OCI-LY3 (cell line): Measurements from ENCODE around the gene MS4A14.

Source experiments
- H2AFZ ChIP-seq: fragments of 200-600, 300-600 bp; shearing (Covaris generic); 2 replicates; pipeline ENCODE4 v1.6.0; 2014; ENCODE audit warnings: antibody characterized with exemption, low read depth, low read length
- H3K27ac ChIP-seq: fragments of 200-600, 300-600 bp; sonication (generic); 2 replicates; pipeline ENCODE4 v1.5.1; 2014; ENCODE audit warnings: mild to moderate bottlenecking, low read length, moderate library complexity, mixed read lengths
- H3K27me3 ChIP-seq: fragments of 200-600, 300-600 bp; sonication (generic); 2 replicates; pipeline ENCODE4 v1.6.1; 2014; ENCODE audit warnings: low read depth, low read length, mixed read lengths
- H3K36me3 ChIP-seq: fragments of 200-600, 300-600 bp; sonication (generic); replicated peaks from 2 replicates; pipeline ENCODE3; 2014; ENCODE audit warnings: low read depth, low read length, mixed read lengths
- H3K4me1 ChIP-seq: fragments of 300-600, 200-600 bp; sonication (generic); 2 replicates; pipeline ENCODE4 v1.6.1; 2014; ENCODE audit warnings: low read length, mixed read lengths
- H3K4me2 ChIP-seq: fragments of 200-600, 300-600 bp; sonication (generic); 2 replicates; pipeline ENCODE4 v1.6.1; 2014; ENCODE audit warnings: low read length, mixed read lengths
- H3K4me3 ChIP-seq: fragments of 300-600, 200-600 bp; sonication (generic); 2 replicates; pipeline ENCODE4 v1.5.1; 2014; ENCODE audit warnings: antibody characterized with exemption, mild to moderate bottlenecking, low read length, moderate library complexity
- H3K79me2 ChIP-seq: fragments of 300-600, 200-600 bp; shearing (Covaris generic); 2 replicates; pipeline ENCODE4 v1.6.1; 2014; ENCODE audit warnings: mild to moderate bottlenecking, low read length, mixed read lengths
- H3K9ac ChIP-seq: fragments of 300-600, 200-600 bp; shearing (Covaris generic); 2 replicates; pipeline ENCODE4 v1.6.0; 2014; ENCODE audit warnings: mild to moderate bottlenecking, low read length, moderate library complexity
- H3K9me3 ChIP-seq: fragments of 200-600, 300-600 bp; shearing (Covaris generic); 2 replicates; pipeline ENCODE4 v1.6.1; 2014; ENCODE audit warnings: low read length, mixed read lengths; ENCODE audit not compliant: insufficient read depth
- H4K20me1 ChIP-seq: fragments of 200-600, 300-600 bp; sonication (generic); 2 replicates; pipeline ENCODE4 v1.6.1; 2016; ENCODE audit warnings: low read length, mixed read lengths; ENCODE audit not compliant: insufficient read depth
- EZH2phosphoT487 ChIP-seq: fragments of 200-600 bp; shearing (Covaris generic); IDR thresholded peaks from 2 replicates; pipeline ENCODE4 v1.6.1; 2018; ENCODE audit warnings: antibody characterized with exemption, mixed run types, low read depth
- TF ChIP-seq, protein P1 (sequence below): fragments of 200-600, 300-600 bp; sonication (generic); IDR thresholded peaks from 2 replicates; pipeline ENCODE4 v1.5.1; 2014; ENCODE audit warnings: antibody characterized with exemption, low read length, low read depth

MS4A14 gene

GRCh38 chr11:60372767-60373166 lies 23.5 kb upstream of the MS4A14 start:
- Histone ChIP-seq H3K36me3 (peaks cover 42% of the 10 kb centered on the region), H3K9me3 (peaks cover 39% of the 10 kb centered on the region; the same call in 1 of the 2 replicates), H3K9ac (no peak overlapping the region), H3K27ac (no peak overlapping the region), H3K4me3 (no peak overlapping the region), H3K4me2 (no peak overlapping the region), H4K20me1 (no peaks in the 10 kb centered on the region), H3K4me1 (peaks cover 12% of the 10 kb centered on the region), H2AFZ (no peak overlapping the region), H3K27me3 (no peaks in the 10 kb centered on the region), H3K79me2 (no peaks in the 10 kb centered on the region)
- TF ChIP-seq, protein P1, sequence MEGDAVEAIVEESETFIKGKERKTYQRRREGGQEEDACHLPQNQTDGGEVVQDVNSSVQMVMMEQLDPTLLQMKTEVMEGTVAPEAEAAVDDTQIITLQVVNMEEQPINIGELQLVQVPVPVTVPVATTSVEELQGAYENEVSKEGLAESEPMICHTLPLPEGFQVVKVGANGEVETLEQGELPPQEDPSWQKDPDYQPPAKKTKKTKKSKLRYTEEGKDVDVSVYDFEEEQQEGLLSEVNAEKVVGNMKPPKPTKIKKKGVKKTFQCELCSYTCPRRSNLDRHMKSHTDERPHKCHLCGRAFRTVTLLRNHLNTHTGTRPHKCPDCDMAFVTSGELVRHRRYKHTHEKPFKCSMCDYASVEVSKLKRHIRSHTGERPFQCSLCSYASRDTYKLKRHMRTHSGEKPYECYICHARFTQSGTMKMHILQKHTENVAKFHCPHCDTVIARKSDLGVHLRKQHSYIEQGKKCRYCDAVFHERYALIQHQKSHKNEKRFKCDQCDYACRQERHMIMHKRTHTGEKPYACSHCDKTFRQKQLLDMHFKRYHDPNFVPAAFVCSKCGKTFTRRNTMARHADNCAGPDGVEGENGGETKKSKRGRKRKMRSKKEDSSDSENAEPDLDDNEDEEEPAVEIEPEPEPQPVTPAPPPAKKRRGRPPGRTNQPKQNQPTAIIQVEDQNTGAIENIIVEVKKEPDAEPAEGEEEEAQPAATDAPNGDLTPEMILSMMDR, result no peak
- no peak for TF ChIP-seq EZH2phosphoT487

GRCh38 chr11:60375316-60375715 lies 20.9 kb upstream of the MS4A14 start:
- peaks cover 18% of the 10 kb centered on the region for H3K4me1 ChIP-seq

GRCh38 chr11:60376601-60377000 lies 19.7 kb upstream of the MS4A14 start:
- H2AFZ ChIP-seq, result no peak overlapping the region
- H3K27me3 ChIP-seq, result no peaks in the 10 kb centered on the region
- H3K4me1 ChIP-seq, result peaks cover 18% of the 10 kb centered on the region
- no peak overlapping the region for H3K4me3 ChIP-seq
- H3K9ac ChIP-seq, result no peak overlapping the region
- peaks cover 5% of the 10 kb centered on the region; the same call in 1 of the 2 replicates for H3K9me3 ChIP-seq
- TF ChIP-seq EZH2phosphoT487, result no peak
- TF ChIP-seq, protein P1, result no peak
- H3K36me3 ChIP-seq, result peaks cover 6% of the 10 kb centered on the region
- no peaks in the 10 kb centered on the region for H4K20me1 ChIP-seq
- H3K27ac ChIP-seq, result no peak overlapping the region
- no peak overlapping the region for H3K4me2 ChIP-seq
- no peaks in the 10 kb centered on the region for H3K79me2 ChIP-seq

More at GRCh38 chr11:60375316-60375715, 20.9 kb upstream of the MS4A14 start:
- no peak for TF ChIP-seq EZH2phosphoT487
- TF ChIP-seq, protein P1, result no peak
- no peak overlapping the region for H3K4me3 ChIP-seq
- H3K79me2 ChIP-seq, result no peaks in the 10 kb centered on the region
- no peak overlapping the region for H3K4me2 ChIP-seq
- no peak overlapping the region for H2AFZ ChIP-seq
- no peaks in the 10 kb centered on the region for H3K27me3 ChIP-seq
- H4K20me1 ChIP-seq, result no peaks in the 10 kb centered on the region
- H3K27ac ChIP-seq, result no peak overlapping the region
- H3K9me3 ChIP-seq, result peaks cover 16% of the 10 kb centered on the region; the same call in 1 of the 2 replicates
- peaks cover 16% of the 10 kb centered on the region for H3K36me3 ChIP-seq
- H3K9ac ChIP-seq, result no peak overlapping the region

DNA sequence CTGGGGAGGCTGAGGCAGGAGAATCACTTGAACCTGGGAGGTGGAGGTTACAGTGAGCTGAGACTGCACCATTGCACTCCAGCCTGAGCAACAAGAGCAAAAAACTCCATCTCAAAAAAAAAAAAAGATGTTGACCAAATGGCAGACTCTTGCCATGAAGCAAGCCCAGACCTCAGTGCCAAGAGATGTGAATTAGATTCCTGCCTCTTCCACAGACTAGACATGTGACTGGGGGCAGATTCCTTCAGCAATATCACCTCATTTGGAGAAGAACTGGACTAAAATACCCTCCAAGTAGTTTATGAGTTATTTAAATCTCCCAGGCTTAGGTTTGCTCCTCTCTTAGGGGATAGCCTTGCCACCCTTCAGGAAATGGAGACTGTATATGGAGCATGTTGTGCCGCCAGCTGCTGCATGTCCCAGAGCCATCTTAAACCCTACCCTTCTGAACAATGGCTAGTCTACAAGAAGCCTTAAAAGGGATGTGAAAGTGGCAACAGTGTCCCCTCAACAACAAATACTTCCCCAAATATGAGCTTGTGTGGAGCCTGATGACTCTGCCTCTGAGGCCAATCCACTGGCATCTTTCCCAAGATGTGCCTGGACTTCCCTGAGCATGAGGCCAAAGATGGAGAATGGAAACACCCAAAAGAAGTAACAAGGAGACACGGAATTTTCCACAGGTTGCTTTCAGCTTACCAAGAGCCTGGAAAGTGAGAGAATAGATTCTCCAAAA lies 18.7 kb upstream of the MS4A14 start:
- peaks cover 18% of the 10 kb centered on the region for H3K4me1 ChIP-seq
- H3K27ac ChIP-seq, result peak overlapping the region; percentile 57
- TF ChIP-seq EZH2phosphoT487, result no peak
- TF ChIP-seq, protein P1, result no peak
- H3K4me2 ChIP-seq, result peak overlapping the region; percentile 48
- H3K79me2 ChIP-seq, result no peaks in the 10 kb centered on the region
- peak overlapping the region; percentile 33 for H3K9ac ChIP-seq
- H3K4me3 ChIP-seq, result peak overlapping the region; percentile 32
- H3K36me3 ChIP-seq, result peaks cover 5% of the 10 kb centered on the region
- peak overlapping the region; percentile 33 for H2AFZ ChIP-seq
- H3K9me3 ChIP-seq, result no peaks in the 10 kb centered on the region
- no peaks in the 10 kb centered on the region for H3K27me3 ChIP-seq
- H4K20me1 ChIP-seq, result no peaks in the 10 kb centered on the region
